ENCODE results near the gene TBC1D12.

The TBC1D12 gene

GRCh38 chr10:94420516-94420915 is 18.2 kb downstream of the TBC1D12 start:
- Histone ChIP-seq H3K4me1 (ENCODE audit: low read length) (peaks cover 13% of the 10 kb centered on the region), H3K79me2 (ENCODE audit: low read length) (peaks cover 74% of the 10 kb centered on the region)
- no peak for TF ChIP-seq CTCF (IDR thresholded peaks at IDR 0.05; ENCODE audit: low read depth, low read length)

GRCh38 chr10:94420998-94421528 is 18.7 kb downstream of the TBC1D12 start:
- H2AFZ ChIP-seq (ENCODE audit: low read depth, low read length) = no peak overlapping the region
- H3K36me3 ChIP-seq (replicated peaks; ENCODE audit: low read depth, low read length) = peaks cover 2% of the 10 kb centered on the region
- no peaks in the 10 kb centered on the region for H3K9me3 ChIP-seq (ENCODE audit: insufficient read depth, low read length)
- peaks cover 71% of the 10 kb centered on the region for H3K79me2 ChIP-seq (ENCODE audit: low read length)
- no peak overlapping the region for H3K4me3 ChIP-seq (ENCODE audit: low read length)
- H3K4me2 ChIP-seq (ENCODE audit: low read length) = no peak overlapping the region
- H4K20me1 ChIP-seq (ENCODE audit: insufficient read depth, low read length) = peaks cover 24% of the 10 kb centered on the region
- no peak overlapping the region for H3K27ac ChIP-seq (ENCODE audit: low read length)
- H3K4me1 ChIP-seq (ENCODE audit: low read length) = peaks cover 13% of the 10 kb centered on the region
- H3K9ac ChIP-seq (ENCODE audit: low read length) = no peak overlapping the region
- no peaks in the 10 kb centered on the region for H3K27me3 ChIP-seq (ENCODE audit: low read depth, low read length)
- TF ChIP-seq CTCF (IDR thresholded peaks at IDR 0.05; ENCODE audit: low read depth, low read length) (no peak), EZH2phosphoT487 (IDR thresholded peaks at IDR 0.05; ENCODE audit: low read depth) (no peak)

More at GRCh38 chr10:94420516-94420915, 18.2 kb downstream of the TBC1D12 start:
- Histone ChIP-seq H3K9me3 (ENCODE audit: insufficient read depth, low read length) (no peaks in the 10 kb centered on the region), H3K4me3 (ENCODE audit: low read length) (no peak overlapping the region), H3K27ac (ENCODE audit: low read length) (no peak overlapping the region), H4K20me1 (ENCODE audit: insufficient read depth, low read length) (peaks cover 28% of the 10 kb centered on the region), H3K4me2 (ENCODE audit: low read length) (no peak overlapping the region), H3K36me3 (replicated peaks; ENCODE audit: low read depth, low read length) (peaks cover 2% of the 10 kb centered on the region), H3K27me3 (ENCODE audit: low read depth, low read length) (no peaks in the 10 kb centered on the region), H3K9ac (ENCODE audit: low read length) (no peak overlapping the region), H2AFZ (ENCODE audit: low read depth, low read length) (no peak overlapping the region)

GRCh38 chr10:94423627-94424026 is 21.3 kb downstream of the TBC1D12 start:
- no peaks in the 10 kb centered on the region for H3K27me3 ChIP-seq (ENCODE audit: low read depth, low read length)
- H3K4me3 ChIP-seq (ENCODE audit: low read length) = no peak overlapping the region
- no peak overlapping the region for H3K9ac ChIP-seq (ENCODE audit: low read length)
- peaks cover 2% of the 10 kb centered on the region for H3K36me3 ChIP-seq (replicated peaks; ENCODE audit: low read depth, low read length)
- peaks cover 60% of the 10 kb centered on the region for H3K79me2 ChIP-seq (ENCODE audit: low read length)
- no peak overlapping the region for H2AFZ ChIP-seq (ENCODE audit: low read depth, low read length)
- H3K4me2 ChIP-seq (ENCODE audit: low read length) = no peak overlapping the region
- H4K20me1 ChIP-seq (ENCODE audit: insufficient read depth, low read length) = peaks cover 14% of the 10 kb centered on the region
- no peak for TF ChIP-seq EZH2phosphoT487 (IDR thresholded peaks at IDR 0.05; ENCODE audit: low read depth)
- TF ChIP-seq CTCF (IDR thresholded peaks at IDR 0.05; ENCODE audit: low read depth, low read length) = no peak
- H3K27ac ChIP-seq (ENCODE audit: low read length) = no peak overlapping the region
- peaks cover 8% of the 10 kb centered on the region; the same call in 1 of the 2 replicates for H3K4me1 ChIP-seq (ENCODE audit: low read length)
- no peaks in the 10 kb centered on the region for H3K9me3 ChIP-seq (ENCODE audit: insufficient read depth, low read length)

GRCh38 chr10:94424714-94425337 is 22.5 kb downstream of the TBC1D12 start:
- H4K20me1 ChIP-seq (ENCODE audit: insufficient read depth, low read length) = peaks cover 16% of the 10 kb centered on the region
- no peak overlapping the region for H3K4me3 ChIP-seq (ENCODE audit: low read length)

More at GRCh38 chr10:94424714-94425337, 22.5 kb downstream of the TBC1D12 start:
- no peak overlapping the region for H3K4me2 ChIP-seq (ENCODE audit: low read length)
- no peaks in the 10 kb centered on the region for H3K9me3 ChIP-seq (ENCODE audit: insufficient read depth, low read length)
- H3K36me3 ChIP-seq (replicated peaks; ENCODE audit: low read depth, low read length) = peaks cover 2% of the 10 kb centered on the region
- H3K27ac ChIP-seq (ENCODE audit: low read length) = no peak overlapping the region
- H2AFZ ChIP-seq (ENCODE audit: low read depth, low read length) = no peak overlapping the region
- H3K79me2 ChIP-seq (ENCODE audit: low read length) = peaks cover 67% of the 10 kb centered on the region
- H3K27me3 ChIP-seq (ENCODE audit: low read depth, low read length) = no peaks in the 10 kb centered on the region
- H3K9ac ChIP-seq (ENCODE audit: low read length) = no peak overlapping the region
- H3K4me1 ChIP-seq (ENCODE audit: low read length) = peaks cover 8% of the 10 kb centered on the region; the same call in 1 of the 2 replicates
- TF ChIP-seq CTCF (IDR thresholded peaks at IDR 0.05; ENCODE audit: low read depth, low read length) (no peak), EZH2phosphoT487 (IDR thresholded peaks at IDR 0.05; ENCODE audit: low read depth) (no peak)
